Neural progenitor cell (in vitro differentiated cells): ENCODE measurements around the gene MYLK.

Experiments
- EZH2 ChIP-seq: fragments of 200-600 bp; sonication (generic); IDR thresholded peaks from 2 replicates; pipeline ENCODE4 v1.6.1; 2017; ENCODE audit warnings: antibody characterized with exemption, mild to moderate bottlenecking, moderate library complexity
- TF ChIP-seq, protein P1 (sequence below): fragments of 200-600 bp; sonication (generic); IDR thresholded peaks from 2 replicates; pipeline ENCODE4 v1.5.1; 2017; ENCODE audit warnings: antibody characterized with exemption, mild to moderate bottlenecking

DNA sequence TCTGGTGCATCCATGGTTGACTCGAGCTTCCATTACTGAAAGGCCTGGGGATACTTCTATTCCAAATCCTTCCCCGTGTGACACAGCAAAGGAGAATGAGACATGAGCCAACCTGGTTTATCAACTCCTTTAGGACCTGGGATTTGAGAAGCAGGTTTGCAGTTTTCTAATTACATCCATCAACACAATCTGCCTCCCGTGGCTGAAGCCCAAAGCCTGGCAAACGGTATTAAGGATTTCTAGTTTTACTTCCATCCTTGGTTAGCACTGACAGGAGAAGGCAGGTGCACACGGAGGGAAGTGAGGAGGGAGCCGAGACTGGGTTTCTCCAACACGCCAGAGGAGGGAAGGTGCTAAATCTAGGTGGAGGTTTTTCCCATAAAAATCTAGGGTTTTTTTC lies 79.0 kb downstream of the MYLK start:
- TF ChIP-seq, protein P1, sequence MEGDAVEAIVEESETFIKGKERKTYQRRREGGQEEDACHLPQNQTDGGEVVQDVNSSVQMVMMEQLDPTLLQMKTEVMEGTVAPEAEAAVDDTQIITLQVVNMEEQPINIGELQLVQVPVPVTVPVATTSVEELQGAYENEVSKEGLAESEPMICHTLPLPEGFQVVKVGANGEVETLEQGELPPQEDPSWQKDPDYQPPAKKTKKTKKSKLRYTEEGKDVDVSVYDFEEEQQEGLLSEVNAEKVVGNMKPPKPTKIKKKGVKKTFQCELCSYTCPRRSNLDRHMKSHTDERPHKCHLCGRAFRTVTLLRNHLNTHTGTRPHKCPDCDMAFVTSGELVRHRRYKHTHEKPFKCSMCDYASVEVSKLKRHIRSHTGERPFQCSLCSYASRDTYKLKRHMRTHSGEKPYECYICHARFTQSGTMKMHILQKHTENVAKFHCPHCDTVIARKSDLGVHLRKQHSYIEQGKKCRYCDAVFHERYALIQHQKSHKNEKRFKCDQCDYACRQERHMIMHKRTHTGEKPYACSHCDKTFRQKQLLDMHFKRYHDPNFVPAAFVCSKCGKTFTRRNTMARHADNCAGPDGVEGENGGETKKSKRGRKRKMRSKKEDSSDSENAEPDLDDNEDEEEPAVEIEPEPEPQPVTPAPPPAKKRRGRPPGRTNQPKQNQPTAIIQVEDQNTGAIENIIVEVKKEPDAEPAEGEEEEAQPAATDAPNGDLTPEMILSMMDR, result no peak
- no peak for TF ChIP-seq EZH2
